ENCODE measurements around the gene C5AR1. TPM values are rescaled to one million over a fixed set of nuclear protein-coding genes. Genes with fewer than 3 reads are reported as not detected.
A peak's percentile ranks its signal among the peaks of the same experiment; 100 is the strongest.

Gene C5AR1
- total and polyA plus RNA-seq, 3 donors from 2014 or later, result 3.5 to 6.1 (median 3.9) TPM

DNA sequence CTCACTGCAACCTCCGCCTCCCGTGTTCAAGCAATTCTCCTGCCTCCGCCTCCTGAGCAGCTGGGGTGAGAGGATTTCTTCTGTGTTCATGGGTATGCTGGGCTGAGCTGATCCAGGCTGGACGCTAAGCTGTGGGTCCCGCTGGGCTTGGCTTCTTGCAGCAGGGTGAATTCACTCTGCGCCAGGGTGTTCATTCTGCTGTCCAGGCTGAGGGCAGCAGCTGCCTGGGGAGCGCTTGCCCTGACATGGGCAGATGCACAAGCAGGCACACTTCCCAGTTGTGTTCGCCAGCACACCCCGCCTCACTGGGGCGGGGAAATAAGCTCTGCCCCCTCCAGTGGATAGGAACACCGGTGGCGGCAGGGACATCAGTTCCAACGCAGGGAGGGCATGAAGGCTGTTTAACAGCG is 42.3 kb upstream of the C5AR1 start:
- DNase-seq, result no peak
- WGBS, 2 donors, result 86% methylated on average over 12 to 14 of the region's 14 CpGs
- TF ChIP-seq, protein P1, sequence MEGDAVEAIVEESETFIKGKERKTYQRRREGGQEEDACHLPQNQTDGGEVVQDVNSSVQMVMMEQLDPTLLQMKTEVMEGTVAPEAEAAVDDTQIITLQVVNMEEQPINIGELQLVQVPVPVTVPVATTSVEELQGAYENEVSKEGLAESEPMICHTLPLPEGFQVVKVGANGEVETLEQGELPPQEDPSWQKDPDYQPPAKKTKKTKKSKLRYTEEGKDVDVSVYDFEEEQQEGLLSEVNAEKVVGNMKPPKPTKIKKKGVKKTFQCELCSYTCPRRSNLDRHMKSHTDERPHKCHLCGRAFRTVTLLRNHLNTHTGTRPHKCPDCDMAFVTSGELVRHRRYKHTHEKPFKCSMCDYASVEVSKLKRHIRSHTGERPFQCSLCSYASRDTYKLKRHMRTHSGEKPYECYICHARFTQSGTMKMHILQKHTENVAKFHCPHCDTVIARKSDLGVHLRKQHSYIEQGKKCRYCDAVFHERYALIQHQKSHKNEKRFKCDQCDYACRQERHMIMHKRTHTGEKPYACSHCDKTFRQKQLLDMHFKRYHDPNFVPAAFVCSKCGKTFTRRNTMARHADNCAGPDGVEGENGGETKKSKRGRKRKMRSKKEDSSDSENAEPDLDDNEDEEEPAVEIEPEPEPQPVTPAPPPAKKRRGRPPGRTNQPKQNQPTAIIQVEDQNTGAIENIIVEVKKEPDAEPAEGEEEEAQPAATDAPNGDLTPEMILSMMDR (IDR thresholded peaks at IDR 0.05), result no peak
- no peak for TF ChIP-seq POLR2A (IDR thresholded peaks at IDR 0.05)
- no peak overlapping the region for H3K27ac ChIP-seq
- H3K36me3 ChIP-seq (ENCODE audit: low read depth, missing control alignments), result no peaks in the 10 kb centered on the region
- no peaks in the 10 kb centered on the region for H3K9me3 ChIP-seq
- no peaks in the 10 kb centered on the region for H3K27me3 ChIP-seq
- intact Hi-C loops (cut with DNase I; ENCODE audit: low total_unique reads), result no loop called here
- H3K4me3 ChIP-seq, result no peak overlapping the region
- H3K4me1 ChIP-seq, result no peaks in the 10 kb centered on the region

DNA sequence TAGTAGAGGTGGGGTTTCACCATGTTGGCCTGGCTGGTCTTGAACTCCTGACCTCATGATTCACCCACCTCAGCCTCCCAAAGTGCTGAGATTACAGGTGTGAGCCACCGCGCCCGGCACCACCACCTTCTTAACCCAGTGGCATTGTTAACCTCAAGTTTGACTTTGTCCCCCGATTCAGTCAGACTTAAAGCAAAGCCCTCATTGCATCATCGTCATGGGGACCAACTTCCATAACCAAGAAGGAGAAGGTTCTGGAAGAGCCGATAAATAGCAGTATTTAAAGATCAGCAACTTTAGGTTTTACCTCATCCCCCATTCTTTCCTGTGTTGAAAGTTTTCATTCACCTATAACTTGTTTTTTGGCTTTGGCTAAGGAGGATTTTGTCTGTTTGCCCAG is 41.6 kb upstream of the C5AR1 start:
- H3K4me3 ChIP-seq, result no peak overlapping the region
- no peak overlapping the region for H3K27ac ChIP-seq
- H3K27me3 ChIP-seq, result no peaks in the 10 kb centered on the region
- no peaks in the 10 kb centered on the region for H3K36me3 ChIP-seq (ENCODE audit: low read depth, missing control alignments)
- intact Hi-C loops (cut with DNase I; ENCODE audit: low total_unique reads), result no loop called here
- TF ChIP-seq, protein P1 (IDR thresholded peaks at IDR 0.05), result no peak
- no peak for TF ChIP-seq POLR2A (IDR thresholded peaks at IDR 0.05)
- 88 to 96% methylated on average over 6 of the region's 6 CpGs for WGBS, 2 donors
- no peaks in the 10 kb centered on the region for H3K9me3 ChIP-seq
- no peak for DNase-seq
- peaks cover 6% of the 10 kb centered on the region for H3K4me1 ChIP-seq

DNA sequence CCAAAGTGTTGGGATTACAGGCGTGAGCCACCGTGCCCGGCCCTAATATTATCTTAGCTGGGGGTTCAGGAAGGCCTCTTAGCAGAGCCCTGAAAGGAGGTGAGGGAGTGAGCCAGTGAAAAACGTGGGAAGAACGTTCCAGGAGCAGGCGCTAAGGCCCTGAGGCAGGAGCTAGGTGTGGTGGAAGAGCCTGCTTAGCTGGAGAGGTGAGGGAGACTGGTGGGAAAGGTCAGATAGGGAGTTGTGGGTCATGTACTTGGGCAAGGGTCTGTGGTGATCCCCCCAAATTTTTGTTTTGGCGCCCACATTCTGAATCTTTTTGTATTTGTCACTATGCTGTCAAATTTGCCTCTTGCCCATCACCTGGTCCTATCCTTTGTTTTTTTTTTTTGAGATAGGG is 40.1 kb upstream of the C5AR1 start:
- 88 to 90% methylated on average over 7 of the region's 7 CpGs for whole genome bisulfite sequencing, 2 donors
- TF ChIP-seq, protein P1 (IDR thresholded peaks at IDR 0.05), result no peak
- intact Hi-C loops (cut with DNase I; ENCODE audit: low total_unique reads), result no loop called here
- no peaks in the 10 kb centered on the region for H3K27me3 ChIP-seq
- DNase-seq, result no peak
- no peak overlapping the region for H3K27ac ChIP-seq
- H3K9me3 ChIP-seq, result no peaks in the 10 kb centered on the region
- H3K4me3 ChIP-seq, result no peak overlapping the region
- H3K4me1 ChIP-seq, result peaks cover 8% of the 10 kb centered on the region
- no peaks in the 10 kb centered on the region for H3K36me3 ChIP-seq (ENCODE audit: low read depth, missing control alignments)

DNA sequence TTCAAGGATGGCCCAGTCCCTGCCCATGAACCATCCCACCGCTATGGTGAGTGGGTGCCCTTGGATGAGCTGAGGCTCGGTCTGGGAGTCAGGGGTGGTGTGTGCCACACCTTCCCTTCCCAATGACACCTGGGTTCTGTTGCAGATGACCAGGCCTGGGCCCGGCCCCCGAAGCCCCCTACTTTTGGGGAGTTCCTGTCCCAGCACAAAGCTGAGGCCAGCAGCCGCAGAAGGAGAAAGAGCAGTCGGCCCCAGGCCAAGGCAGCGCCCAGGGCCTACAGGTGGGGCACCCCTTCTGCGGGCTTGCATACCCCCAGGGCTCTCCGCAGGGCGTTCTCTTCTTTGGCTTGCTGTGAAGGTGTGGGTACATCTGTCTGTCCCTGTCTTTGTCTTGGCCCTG is 39.3 kb upstream of the C5AR1 start:
- no peak for TF ChIP-seq POLR2A (IDR thresholded peaks at IDR 0.05)
- TF ChIP-seq, protein P1 (IDR thresholded peaks at IDR 0.05), result no peak
- WGBS, 2 donors, result 83 to 89% methylated on average over 2 to 10 of the region's 10 CpGs
- peaks cover 11% of the 10 kb centered on the region for H3K4me1 ChIP-seq
- H3K36me3 ChIP-seq (ENCODE audit: low read depth, missing control alignments), result no peaks in the 10 kb centered on the region
- H3K4me3 ChIP-seq, result no peak overlapping the region
- intact Hi-C loops (cut with DNase I; ENCODE audit: low total_unique reads), result no loop called here
- no peaks in the 10 kb centered on the region for H3K27me3 ChIP-seq
- no peaks in the 10 kb centered on the region for H3K9me3 ChIP-seq
- DNase-seq, result no peak
- H3K27ac ChIP-seq, result no peak overlapping the region

DNA sequence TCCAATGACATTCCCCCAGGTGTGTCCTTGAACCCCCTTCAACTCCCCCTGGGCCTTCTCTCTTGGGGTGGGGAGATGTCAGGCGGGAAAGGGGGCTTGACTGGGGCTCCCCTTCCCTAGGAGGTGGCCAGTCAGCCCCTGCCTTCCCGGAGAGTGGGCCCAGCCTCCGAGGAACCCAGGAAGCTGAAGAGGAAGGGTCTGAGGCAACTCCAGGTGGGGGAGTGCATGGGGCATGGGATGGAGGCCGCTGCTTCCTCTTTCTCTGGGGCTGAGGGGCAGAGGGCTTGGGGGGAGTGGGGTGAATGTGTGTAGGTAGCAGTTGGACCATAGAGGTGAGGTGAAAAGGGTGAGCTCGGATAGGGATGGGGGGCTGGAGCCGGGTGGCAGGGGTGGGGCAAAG is 37.7 kb upstream of the C5AR1 start:
- peaks cover 24% of the 10 kb centered on the region for H3K4me1 ChIP-seq
- no peak for DNase-seq
- no peaks in the 10 kb centered on the region for H3K27me3 ChIP-seq
- H3K9me3 ChIP-seq, result no peaks in the 10 kb centered on the region
- no peak overlapping the region for H3K4me3 ChIP-seq
- TF ChIP-seq, protein P1 (IDR thresholded peaks at IDR 0.05), result no peak
- no peak for TF ChIP-seq POLR2A (IDR thresholded peaks at IDR 0.05)
- no peaks in the 10 kb centered on the region for H3K36me3 ChIP-seq (ENCODE audit: low read depth, missing control alignments)
- WGBS, 2 donors, result 62 to 69% methylated on average over 4 to 6 of the region's 6 CpGs
- H3K27ac ChIP-seq, result peak overlapping the region in 1 of 2 donors; percentile 94
- intact Hi-C loops (cut with DNase I; ENCODE audit: low total_unique reads), result no loop called here

All from testis (tissue), 3 donors.